ENCODE measurements around the gene CTBP2. TPM values are rescaled to one million over a fixed set of nuclear protein-coding genes. Genes with fewer than 3 reads are reported as not detected.

CTBP2 gene
- total RNA-seq, 1 experiment from 2014 or later = 191 TPM

GRCh38 chr10:125201791-125202622 is 41.6 kb upstream of the CTBP2 start:
- DNase-seq (ENCODE audit: low spot score) (no peak), ATAC-seq (no peak)
- Mint-ChIP-seq H3K27me3 (ENCODE audit: low read depth) (no peaks in the 10 kb centered on the region), H3K4me3 (no peak overlapping the region), H3K9me3 (no peaks in the 10 kb centered on the region), H3K36me3 (no peaks in the 10 kb centered on the region), H3K27ac (no peak overlapping the region), H3K4me1 (no peaks in the 10 kb centered on the region)
- TF ChIP-seq NFE2L1 (CRISPR knock-in tag; IDR thresholded peaks at IDR 0.05) = no peak
- TF ChIP-seq ARID4B (CRISPR knock-in tag; IDR thresholded peaks at IDR 0.05; ENCODE audit: borderline replicate concordance) = no peak
- no peak for TF ChIP-seq IRF1 (CRISPR knock-in tag; IDR thresholded peaks at IDR 0.05)
- CTCF ChIA-PET = no interaction called here
- POLR2A ChIA-PET = no interaction called here

- ATAC-seq = no peak
- no peaks in the 10 kb centered on the region for H3K4me1 Mint-ChIP-seq
- H3K36me3 Mint-ChIP-seq = no peaks in the 10 kb centered on the region
- no peaks in the 10 kb centered on the region for H3K27me3 Mint-ChIP-seq (ENCODE audit: low read depth)
- DNase-seq (ENCODE audit: low spot score) = no peak
- no peak overlapping the region for H3K27ac Mint-ChIP-seq
- H3K9me3 Mint-ChIP-seq = no peaks in the 10 kb centered on the region
- POLR2A ChIA-PET = no interaction called here
- no peak overlapping the region for H3K4me3 Mint-ChIP-seq
- CTCF ChIA-PET = no interaction called here
- TF ChIP-seq STAT6 (CRISPR knock-in tag; conservative IDR thresholded peaks at IDR 0.05; ENCODE audit: low read depth) (no peak), MLX (CRISPR knock-in tag; IDR thresholded peaks at IDR 0.05) (no peak), ZNF425 (CRISPR knock-in tag; conservative IDR thresholded peaks at IDR 0.05) (no peak), ZNF396 (CRISPR knock-in tag; IDR thresholded peaks at IDR 0.05; ENCODE audit: borderline replicate concordance) (no peak), NR3C1 (CRISPR knock-in tag; conservative IDR thresholded peaks at IDR 0.05; ENCODE audit: low read depth) (no peak), ZSCAN18 (CRISPR knock-in tag; IDR thresholded peaks at IDR 0.05) (no peak), TEAD1 (CRISPR knock-in tag; IDR thresholded peaks at IDR 0.05) (no peak), CTCF (IDR thresholded peaks at IDR 0.05) (no peak), ZBTB21 (CRISPR knock-in tag; IDR thresholded peaks at IDR 0.05; ENCODE audit: borderline replicate concordance) (no peak), ZNF121 (CRISPR knock-in tag; IDR thresholded peaks at IDR 0.05) (no peak), ATF1 (CRISPR knock-in tag; IDR thresholded peaks at IDR 0.05) (no peak)
- TF ChIP-seq, protein P1, sequence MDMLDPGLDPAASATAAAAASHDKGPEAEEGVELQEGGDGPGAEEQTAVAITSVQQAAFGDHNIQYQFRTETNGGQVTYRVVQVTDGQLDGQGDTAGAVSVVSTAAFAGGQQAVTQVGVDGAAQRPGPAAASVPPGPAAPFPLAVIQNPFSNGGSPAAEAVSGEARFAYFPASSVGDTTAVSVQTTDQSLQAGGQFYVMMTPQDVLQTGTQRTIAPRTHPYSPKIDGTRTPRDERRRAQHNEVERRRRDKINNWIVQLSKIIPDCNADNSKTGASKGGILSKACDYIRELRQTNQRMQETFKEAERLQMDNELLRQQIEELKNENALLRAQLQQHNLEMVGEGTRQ (CRISPR knock-in tag; IDR thresholded peaks at IDR 0.05) = no peak
- TF ChIP-seq, protein P2, sequence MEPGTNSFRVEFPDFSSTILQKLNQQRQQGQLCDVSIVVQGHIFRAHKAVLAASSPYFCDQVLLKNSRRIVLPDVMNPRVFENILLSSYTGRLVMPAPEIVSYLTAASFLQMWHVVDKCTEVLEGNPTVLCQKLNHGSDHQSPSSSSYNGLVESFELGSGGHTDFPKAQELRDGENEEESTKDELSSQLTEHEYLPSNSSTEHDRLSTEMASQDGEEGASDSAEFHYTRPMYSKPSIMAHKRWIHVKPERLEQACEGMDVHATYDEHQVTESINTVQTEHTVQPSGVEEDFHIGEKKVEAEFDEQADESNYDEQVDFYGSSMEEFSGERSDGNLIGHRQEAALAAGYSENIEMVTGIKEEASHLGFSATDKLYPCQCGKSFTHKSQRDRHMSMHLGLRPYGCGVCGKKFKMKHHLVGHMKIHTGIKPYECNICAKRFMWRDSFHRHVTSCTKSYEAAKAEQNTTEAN (CRISPR knock-in tag; IDR thresholded peaks at IDR 0.05) = no peak
Observed at GRCh38 chr10:125201108-125201524, 40.8 kb upstream of the CTBP2 start.

All from WTC11 (cell line).